Thyroid gland (tissue), 4 donors: Measurements from ENCODE around the gene PPIH.

ENCODE experiments used
- CTCF ChIP-seq, 6 experiments: fragments of 200-600 bp in 3 of 6; fragments of 450-650 bp in 3 of 6; sonication (generic) in 3 of 6; IDR thresholded peaks; one replicate each; pipeline ENCODE4 v1.5.1; 2016 to 2019; ENCODE audit warnings: antibody characterized with exemption in 6 of 6, mild to moderate bottlenecking in 2 of 6, inconsistent platforms in 1 of 6, moderate library complexity in 1 of 6
- POLR2A ChIP-seq, 2 donors: fragments of 450-650 bp; IDR thresholded peaks; one replicate each; pipeline ENCODE4 v1.6.1; 2017; ENCODE audit warnings: antibody characterized with exemption in 2 of 2, mild to moderate bottlenecking in 2 of 2, moderate library complexity in 1 of 2

GRCh38 chr1:42674214-42674613 lies 16.0 kb downstream of the PPIH start:
- no peak for TF ChIP-seq CTCF (IDR thresholded peaks at IDR 0.05)
- TF ChIP-seq POLR2A (IDR thresholded peaks at IDR 0.05), result no peak
